ENCODE results near the gene MYL10. TPM values are rescaled to one million over a fixed set of nuclear protein-coding genes. Genes with fewer than 3 reads are reported as not detected.
A peak's percentile ranks its signal among the peaks of the same experiment; 100 is the strongest.

MYL10 gene
- total RNA-seq, 1 experiment from 2014 or later, result not detected

GRCh38 chr7:101563943-101564777 lies 64.9 kb downstream of the MYL10 start:
- BruUV-seq (replicated peaks), result no TSS peak
- H3K4me1 ChIP-seq, result no peaks in the 10 kb centered on the region; the same call in 1 of the 2 replicates
- ChIA-PET POLR2A (no interaction called here), CTCF (no interaction called here)
- H3K36me3 ChIP-seq (ENCODE audit: control insufficient read depth, insufficient read depth, low read length), result no peaks in the 10 kb centered on the region
- Mint-ChIP-seq H3K27me3 (ENCODE audit: insufficient read depth, unreplicated experiment) (no peaks in the 10 kb centered on the region), H3K27ac (ENCODE audit: unreplicated experiment) (no peak overlapping the region), H3K4me1 (ENCODE audit: low read depth, unreplicated experiment) (peaks cover 6% of the 10 kb centered on the region), H3K9me3 (ENCODE audit: unreplicated experiment) (no peaks in the 10 kb centered on the region), H3K4me3 (ENCODE audit: unreplicated experiment) (no peak overlapping the region), H3K36me3 (ENCODE audit: insufficient read depth, unreplicated experiment) (peaks cover 13% of the 10 kb centered on the region)
- no peaks in the 10 kb centered on the region for H3K9me3 ChIP-seq
- H3K27me3 ChIP-seq (replicated peaks; ENCODE audit: control insufficient read depth, insufficient read depth, low read length), result no peaks in the 10 kb centered on the region
- no peak for TF ChIP-seq CTCF (IDR thresholded peaks at IDR 0.05; ENCODE audit: insufficient read depth in 1 of 2, low read depth in 1 of 2, low read length in 1 of 2, severe bottlenecking in 1 of 2, unreplicated experiment in 1 of 2)
- no peak overlapping the region for H3K4me3 ChIP-seq (ENCODE audit: low read depth, low read length)
- DNase-seq, result peak in 1 of 2 experiments; percentile 27
- intact Hi-C loops (cut with micrococcal nuclease; ENCODE audit: unreplicated experiment), result no loop called here

Other genes starting within 250 kb of the MYL10 start
- gene CUX1, start 188.3 kb upstream of the MYL10 start, total RNA-seq (2022), result 113 and 116 TPM in 2 replicates

Measured in Caco-2 (cell line).